NB4 (cell line): ENCODE results near the gene DGKQ.

Experiments used
- POLR2A ChIP-seq: IDR thresholded peaks from 2 replicates; pipeline ENCODE4 v1.6.1; 2011; ENCODE audit warnings: mild to moderate bottlenecking; ENCODE audit not compliant: insufficient read length; ENCODE audit errors: extremely low read depth
- TF ChIP-seq, protein P1 (sequence below): IDR thresholded peaks from one replicate; pipeline ENCODE4 v1.5.1; 2012; ENCODE audit warnings: low read depth, low read length

DNA sequence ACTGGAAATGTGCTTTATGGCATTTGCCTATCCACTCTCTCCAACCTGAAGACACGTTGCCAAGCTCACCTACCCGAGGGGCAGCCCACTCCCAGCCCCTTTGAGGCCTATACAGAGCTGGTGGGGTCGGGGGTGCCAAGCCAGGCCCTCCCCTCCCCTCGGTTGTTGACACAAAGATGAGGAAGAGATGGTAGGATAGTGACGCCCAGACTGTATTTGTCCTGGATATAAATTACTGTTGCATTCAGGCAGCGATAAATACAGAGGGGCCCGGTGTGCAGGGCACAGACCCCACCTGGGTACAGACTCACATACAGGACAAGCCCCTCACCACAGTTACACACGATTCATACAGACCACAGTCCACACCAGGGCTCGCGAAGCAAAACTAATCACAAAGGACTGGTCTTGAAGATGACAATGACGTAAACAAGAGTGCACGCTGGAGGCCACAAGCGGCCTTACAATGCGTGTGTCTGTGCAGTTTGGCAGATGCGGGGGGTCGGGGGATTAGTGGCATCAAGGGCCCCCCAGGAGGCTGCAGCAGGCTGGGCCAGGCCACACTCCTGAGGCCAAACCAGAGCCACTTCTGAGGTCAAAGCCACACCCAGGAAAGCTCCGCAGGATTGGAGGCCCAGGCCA lies 14.6 kb downstream of the DGKQ start:
- TF ChIP-seq, protein P1, sequence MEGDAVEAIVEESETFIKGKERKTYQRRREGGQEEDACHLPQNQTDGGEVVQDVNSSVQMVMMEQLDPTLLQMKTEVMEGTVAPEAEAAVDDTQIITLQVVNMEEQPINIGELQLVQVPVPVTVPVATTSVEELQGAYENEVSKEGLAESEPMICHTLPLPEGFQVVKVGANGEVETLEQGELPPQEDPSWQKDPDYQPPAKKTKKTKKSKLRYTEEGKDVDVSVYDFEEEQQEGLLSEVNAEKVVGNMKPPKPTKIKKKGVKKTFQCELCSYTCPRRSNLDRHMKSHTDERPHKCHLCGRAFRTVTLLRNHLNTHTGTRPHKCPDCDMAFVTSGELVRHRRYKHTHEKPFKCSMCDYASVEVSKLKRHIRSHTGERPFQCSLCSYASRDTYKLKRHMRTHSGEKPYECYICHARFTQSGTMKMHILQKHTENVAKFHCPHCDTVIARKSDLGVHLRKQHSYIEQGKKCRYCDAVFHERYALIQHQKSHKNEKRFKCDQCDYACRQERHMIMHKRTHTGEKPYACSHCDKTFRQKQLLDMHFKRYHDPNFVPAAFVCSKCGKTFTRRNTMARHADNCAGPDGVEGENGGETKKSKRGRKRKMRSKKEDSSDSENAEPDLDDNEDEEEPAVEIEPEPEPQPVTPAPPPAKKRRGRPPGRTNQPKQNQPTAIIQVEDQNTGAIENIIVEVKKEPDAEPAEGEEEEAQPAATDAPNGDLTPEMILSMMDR: no peak
- no peak for TF ChIP-seq POLR2A
